ENCODE results near the gene MTG2. TPM values are rescaled to one million over a fixed set of nuclear protein-coding genes. Genes with fewer than 3 reads are reported as not detected.

MTG2 gene
- total and polyA plus RNA-seq, 2 of the 13 experiments (the other 11 are each of a cell fraction or from before 2014, with no cell fraction given): 20.4 to 37.8 TPM

GRCh38 chr20:62235777-62236157 lies 52.9 kb downstream of the MTG2 start:
- Histone ChIP-seq H3K9me3 (ENCODE audit: low read length) (no peaks in the 10 kb centered on the region), H3K79me2 (ENCODE audit: insufficient read depth, low read length) (peaks cover 20% of the 10 kb centered on the region), H3K36me3 (replicated peaks in 1 of 2; ENCODE audit: control insufficient read depth in 1 of 2, insufficient read depth in 2 of 2, low read length in 2 of 2) (peaks cover 0 to 7% of the 10 kb centered on the region in 2 experiments; a peak in 3 of 5 replicates), H3K27me3 (ENCODE audit: control insufficient read depth in 1 of 2, insufficient read depth in 2 of 2, low read length in 2 of 2) (peaks cover 5 to 25% of the 10 kb centered on the region in 2 experiments; a peak in 3 of 5 replicates), H3K4me1 (ENCODE audit: insufficient read depth, low read length) (peaks cover 34% of the 10 kb centered on the region), H3K4me3 (replicated peaks in 1 of 3; ENCODE audit: insufficient read depth in 1 of 3, low read depth in 2 of 3, low read length in 3 of 3) (no peak overlapping the region), H2AFZ (ENCODE audit: low read length) (no peak overlapping the region), H3K27ac (ENCODE audit: extremely low read length, insufficient read depth, low read length) (no peak overlapping the region), H3K9ac (ENCODE audit: insufficient read depth, low read depth, low read length) (no peak overlapping the region), H3K4me2 (ENCODE audit: low read depth, low read length) (no peak overlapping the region), H4K20me1 (ENCODE audit: insufficient read depth, low read length) (peaks cover 18% of the 10 kb centered on the region)
- no peak for DNase-seq (ENCODE audit: low spot score)
- no peak for ATAC-seq
- ChIA-PET POLR2A (no interaction called here), CTCF (ENCODE audit: low intra/inter-chr PET ratio, low total read pairs) (no interaction called here)
- in situ Hi-C loops (cut with HindIII; ENCODE audit: extremely low pct_ligation_motif_present, low pct_unique_long_range_greater_than_20kb): no loop called here
- FAIRE-seq: no peak
- BruUV-seq (replicated peaks): no TSS peak
- 58% methylated on average over 9 of the region's 9 CpGs for WGBS (ENCODE audit: low lambda C conversion rate)
- intact Hi-C loops (cut with micrococcal nuclease; ENCODE audit: unreplicated experiment): loop anchor here (5.0 kb wide), 1 partner anchor 142 kb away; no protein-coding TSS in a partner anchor
- TF ChIP-seq SMARCE1 (IDR thresholded peaks at IDR 0.05; ENCODE audit: borderline replicate concordance): no peak
- TF ChIP-seq AKAP8 (CRISPR knock-in tag; IDR thresholded peaks at IDR 0.05): no peak
- no peak for TF ChIP-seq BORCS8-MEF2B (CRISPR knock-in tag; IDR thresholded peaks at IDR 0.05)
- no peak for TF ChIP-seq KDM5A (IDR thresholded peaks at IDR 0.05; ENCODE audit: borderline replicate concordance, low read length)
- TF ChIP-seq ZNF264 (CRISPR knock-in tag; IDR thresholded peaks at IDR 0.05): no peak
- TF ChIP-seq SRY (CRISPR knock-in tag; IDR thresholded peaks at IDR 0.05): no peak
- no peak for TF ChIP-seq ZNF3 (CRISPR knock-in tag; IDR thresholded peaks at IDR 0.05)
- TF ChIP-seq, protein P1, sequence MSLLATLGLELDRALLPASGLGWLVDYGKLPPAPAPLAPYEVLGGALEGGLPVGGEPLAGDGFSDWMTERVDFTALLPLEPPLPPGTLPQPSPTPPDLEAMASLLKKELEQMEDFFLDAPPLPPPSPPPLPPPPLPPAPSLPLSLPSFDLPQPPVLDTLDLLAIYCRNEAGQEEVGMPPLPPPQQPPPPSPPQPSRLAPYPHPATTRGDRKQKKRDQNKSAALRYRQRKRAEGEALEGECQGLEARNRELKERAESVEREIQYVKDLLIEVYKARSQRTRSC (CRISPR knock-in tag; IDR thresholded peaks at IDR 0.05; ENCODE audit: low read depth): no peak
- TF ChIP-seq ATAD3A (CRISPR knock-in tag; IDR thresholded peaks at IDR 0.05): no peak
- TF ChIP-seq NR2F6 (IDR thresholded peaks at IDR 0.05): no peak
- no peak for TF ChIP-seq NR2F6 (CRISPR knock-in tag; IDR thresholded peaks at IDR 0.05)
- no peak for TF ChIP-seq POLR2AphosphoS5 (IDR thresholded peaks at IDR 0.05; ENCODE audit: low read depth, low read length)
- TF ChIP-seq, protein P2, sequence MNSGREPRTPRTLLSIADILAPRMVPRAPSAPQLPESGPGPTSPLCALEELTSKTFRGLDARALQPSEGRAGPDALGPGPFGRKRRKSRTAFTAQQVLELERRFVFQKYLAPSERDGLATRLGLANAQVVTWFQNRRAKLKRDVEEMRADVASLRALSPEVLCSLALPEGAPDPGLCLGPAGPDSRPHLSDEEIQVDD (CRISPR knock-in tag; IDR thresholded peaks at IDR 0.05; ENCODE audit: borderline replicate concordance): no peak
- no peak for TF ChIP-seq TBX3 (IDR thresholded peaks at IDR 0.05; ENCODE audit: borderline replicate concordance)
- TF ChIP-seq THAP9 (CRISPR knock-in tag; IDR thresholded peaks at IDR 0.05; ENCODE audit: borderline replicate concordance): no peak
- no peak for TF ChIP-seq THYN1 (CRISPR knock-in tag; IDR thresholded peaks at IDR 0.05; ENCODE audit: borderline replicate concordance, low read depth)
- peak; percentile 92 for TF ChIP-seq ZNF629 (CRISPR knock-in tag; conservative IDR thresholded peaks at IDR 0.05)
- no peak for TF ChIP-seq TEF (CRISPR knock-in tag; IDR thresholded peaks at IDR 0.05)
- no peak for TF ChIP-seq RNF219 (CRISPR knock-in tag; IDR thresholded peaks at IDR 0.05)
- no peak for TF ChIP-seq HDAC2 (CRISPR knock-in tag; IDR thresholded peaks at IDR 0.05)
- TF ChIP-seq HNRNPL (IDR thresholded peaks at IDR 0.05; ENCODE audit: low read depth, low read length): no peak

Measured in HepG2 (cell line).